GM23338 (cell line): ENCODE data around the gene MRPS22. TPM values are rescaled to one million over a fixed set of nuclear protein-coding genes. Genes with fewer than 3 reads are reported as not detected.

ENCODE experiments used
- ATAC-seq: fragments of 200-7000 bp; cut with Tn5 transposase; 3 replicates; pipeline ENCODE4 v1.9.1; 2020
- DNase-seq: peaks from one replicate; pipeline ENCODE4 v3.0.0-alpha.2; 2015; ENCODE audit warnings: low spot score
- H2AFZ ChIP-seq: fragments of 200-600 bp; sonication (generic); 2 replicates; pipeline ENCODE4 v1.8.0; 2016; ENCODE audit warnings: antibody characterized with exemption, mild to moderate bottlenecking, moderate library complexity
- H3F3A ChIP-seq: fragments of 200-600 bp; sonication (generic); replicated peaks from 2 replicates; pipeline ENCODE4 v1.8.0; 2017; ENCODE audit warnings: antibody characterized with exemption, mixed run types, low read depth
- H3K27ac ChIP-seq: fragments of 200-600 bp; sonication (generic); 2 replicates; pipeline ENCODE4 v1.6.1; 2016; ENCODE audit warnings: low read depth
- H3K27me3 ChIP-seq: fragments of 200-600 bp; sonication (generic); 2 replicates; pipeline ENCODE4 v1.8.0; 2016; ENCODE audit warnings: mild to moderate bottlenecking, mixed run types, moderate library complexity; ENCODE audit not compliant: insufficient read depth
- H3K36me3 ChIP-seq: fragments of 200-600 bp; sonication (generic); 2 replicates; pipeline ENCODE4 v1.8.0; 2016; ENCODE audit warnings: mild to moderate bottlenecking; ENCODE audit not compliant: insufficient read depth
- H3K4me1 ChIP-seq: fragments of 200-600 bp; sonication (generic); 2 replicates; pipeline ENCODE4 v1.8.0; 2016; ENCODE audit warnings: mild to moderate bottlenecking, moderate library complexity; ENCODE audit not compliant: insufficient read depth
- H3K4me2 ChIP-seq: fragments of 200-600 bp; sonication (generic); 2 replicates; pipeline ENCODE4 v1.7.1; 2017; ENCODE audit warnings: mixed run types
- H3K4me3 ChIP-seq: fragments of 200-600 bp; sonication (generic); 2 replicates; pipeline ENCODE4 v1.6.1; 2016; ENCODE audit warnings: mixed run types
- H3K79me2 ChIP-seq: fragments of 200-600 bp; sonication (generic); replicated peaks from 2 replicates; pipeline ENCODE4 v1.8.0; 2017; ENCODE audit warnings: mild to moderate bottlenecking; ENCODE audit not compliant: insufficient read depth
- H3K9me2 ChIP-seq: fragments of 200-600 bp; sonication (generic); 2 replicates; pipeline ENCODE4 v1.8.0; 2017; ENCODE audit not compliant: insufficient read depth
- H4K20me1 ChIP-seq: fragments of 200-600 bp; sonication (generic); replicated peaks from 2 replicates; pipeline ENCODE4 v1.8.0; 2017; ENCODE audit warnings: mild to moderate bottlenecking; ENCODE audit not compliant: insufficient read depth
- H3K27ac Mint-ChIP-seq: 2 replicates; pipeline ENCODE4 v1.8.0; 2020; ENCODE audit warnings: inconsistent platforms, mild to moderate bottlenecking, moderate library complexity, mixed read lengths
- H3K27me3 Mint-ChIP-seq: 3 replicates; pipeline ENCODE4 v1.8.0; 2022; ENCODE audit warnings: low read depth, mild to moderate bottlenecking, moderate library complexity, mixed read lengths, inconsistent platforms; ENCODE audit not compliant: insufficient read depth, poor library complexity
- H3K36me3 Mint-ChIP-seq: 3 replicates; pipeline ENCODE4 v1.8.0; 2021; ENCODE audit warnings: low read depth, mild to moderate bottlenecking, inconsistent platforms, moderate library complexity, mixed read lengths
- H3K4me1 Mint-ChIP-seq: 3 replicates; pipeline ENCODE4 v1.8.0; 2020; ENCODE audit warnings: mild to moderate bottlenecking, inconsistent platforms, mixed read lengths
- H3K4me3 Mint-ChIP-seq: 3 replicates; pipeline ENCODE4 v1.8.0; 2021; ENCODE audit warnings: moderate library complexity, mild to moderate bottlenecking, inconsistent platforms, mixed read lengths
- H3K9me3 Mint-ChIP-seq: 3 replicates; pipeline ENCODE4 v1.8.0; 2020; ENCODE audit warnings: moderate library complexity, mild to moderate bottlenecking, inconsistent platforms, mixed read lengths
- CREB1 ChIP-seq: fragments of 250-450 bp; sonication (Bioruptor Pico); IDR thresholded peaks from 2 replicates; pipeline ENCODE4 v1.5.0; 2020; ENCODE audit warnings: low read depth, mild to moderate bottlenecking, moderate library complexity
- EZH2phosphoT487 ChIP-seq: fragments of 200-600 bp; sonication (generic); IDR thresholded peaks from one replicate; pipeline ENCODE4 v1.8.1; 2018; ENCODE audit warnings: antibody characterized with exemption; ENCODE audit not compliant: unreplicated experiment
- JUNB ChIP-seq: IDR thresholded peaks from one replicate; pipeline ENCODE4 v1.6.1; 2016; ENCODE audit warnings: antibody characterized with exemption; ENCODE audit not compliant: unreplicated experiment
- POLR2AphosphoS5 ChIP-seq: IDR thresholded peaks from 2 replicates; pipeline ENCODE4 v1.6.1; 2016; ENCODE audit warnings: antibody characterized with exemption, low read depth
- REST ChIP-seq: IDR thresholded peaks from one replicate; pipeline ENCODE4 v1.6.1; 2018; ENCODE audit warnings: antibody characterized with exemption; ENCODE audit not compliant: unreplicated experiment
- STAT1 ChIP-seq: IDR thresholded peaks from one replicate; pipeline ENCODE4 v1.6.1; 2016; ENCODE audit warnings: antibody characterized with exemption; ENCODE audit not compliant: unreplicated experiment
- ZNF331 ChIP-seq: fragments of 250-450 bp; sonication (Bioruptor Pico); IDR thresholded peaks from 2 replicates; pipeline ENCODE4 v1.5.0; 2020; ENCODE audit warnings: low read depth, mild to moderate bottlenecking, moderate library complexity
- ZNF462 ChIP-seq: fragments of 250-450 bp; sonication (Bioruptor Pico); IDR thresholded peaks from 2 replicates; pipeline ENCODE4 v1.5.0; 2020; ENCODE audit warnings: mild to moderate bottlenecking, moderate library complexity
- polyA plus RNA-seq: library from polyadenylated mRNA; unstranded; fragments of >200 nt; fragmentation: Nextera tagmentation; extraction: Ambion mirVana; gene quantifications from 2 replicates; pipeline ENCODE4 v1.2.1, GENCODE V29; 2016
- total RNA-seq: library from RNA; depleted of rRNA; stranded (reverse); fragments of >200 nt; shearing (Covaris generic); gene quantifications from 2 replicates; pipeline ENCODE4 v1.2.3, GENCODE V29; 2014
- TF ChIP-seq, protein P1 (sequence below), 2 experiments: fragments of 200-600 bp in 1 of 2; sonication (generic) in 1 of 2; conservative IDR thresholded peaks; 2 replicates each; pipeline versions ENCODE4 v1.5.1 to v1.6.1; 2016 to 2017; ENCODE audit warnings: antibody characterized with exemption in 2 of 2, low read depth in 2 of 2, mild to moderate bottlenecking in 2 of 2, moderate library complexity in 1 of 2

Gene MRPS22
- total and polyA plus RNA-seq, 2 experiments from 2014 or later, result 58.4 to 65.6 TPM

DNA sequence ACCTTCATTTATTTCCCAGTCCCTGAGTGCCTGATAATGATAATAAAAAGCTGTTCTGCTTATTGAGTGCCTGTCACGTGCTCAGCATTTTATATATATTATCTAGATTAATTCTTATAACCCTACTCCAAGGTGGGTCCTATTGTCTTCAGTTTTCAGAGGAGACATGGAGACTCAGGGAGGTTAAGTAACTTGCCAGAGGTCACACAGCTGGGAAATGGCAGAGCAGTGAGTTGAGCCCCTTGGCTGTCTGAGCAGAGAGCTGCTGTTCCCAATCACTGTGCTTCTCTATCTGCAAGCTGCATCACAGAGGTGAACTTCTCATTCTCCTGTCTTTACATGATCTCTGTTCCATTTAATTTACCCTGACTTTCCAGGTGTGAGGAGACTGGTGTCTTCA, 32.3 kb upstream of the MRPS22 start:
- peaks cover 6% of the 10 kb centered on the region for H3K4me1 Mint-ChIP-seq

More for the DNA sequence above, 32.3 kb upstream of the MRPS22 start:
- Histone ChIP-seq H3K4me2 (no peak overlapping the region), H3K27ac (no peak overlapping the region), H3K27me3 (no peaks in the 10 kb centered on the region), H2AFZ (no peak overlapping the region), H3K79me2 (no peaks in the 10 kb centered on the region), H3K4me1 (no peaks in the 10 kb centered on the region; the same call in 1 of the 2 replicates), H3F3A (no peaks in the 10 kb centered on the region), H4K20me1 (no peaks in the 10 kb centered on the region), H3K4me3 (no peak overlapping the region), H3K9me2 (peaks cover 2% of the 10 kb centered on the region; the same call in 1 of the 2 replicates), H3K36me3 (no peaks in the 10 kb centered on the region)
- DNase-seq (no peak), ATAC-seq (no peak)
- Mint-ChIP-seq H3K27me3 (peaks cover 9% of the 10 kb centered on the region), H3K36me3 (no peaks in the 10 kb centered on the region; the same call in 2 of the 3 replicates), H3K4me3 (no peak overlapping the region), H3K9me3 (no peaks in the 10 kb centered on the region), H3K27ac (no peak overlapping the region)
- TF ChIP-seq, protein P1, sequence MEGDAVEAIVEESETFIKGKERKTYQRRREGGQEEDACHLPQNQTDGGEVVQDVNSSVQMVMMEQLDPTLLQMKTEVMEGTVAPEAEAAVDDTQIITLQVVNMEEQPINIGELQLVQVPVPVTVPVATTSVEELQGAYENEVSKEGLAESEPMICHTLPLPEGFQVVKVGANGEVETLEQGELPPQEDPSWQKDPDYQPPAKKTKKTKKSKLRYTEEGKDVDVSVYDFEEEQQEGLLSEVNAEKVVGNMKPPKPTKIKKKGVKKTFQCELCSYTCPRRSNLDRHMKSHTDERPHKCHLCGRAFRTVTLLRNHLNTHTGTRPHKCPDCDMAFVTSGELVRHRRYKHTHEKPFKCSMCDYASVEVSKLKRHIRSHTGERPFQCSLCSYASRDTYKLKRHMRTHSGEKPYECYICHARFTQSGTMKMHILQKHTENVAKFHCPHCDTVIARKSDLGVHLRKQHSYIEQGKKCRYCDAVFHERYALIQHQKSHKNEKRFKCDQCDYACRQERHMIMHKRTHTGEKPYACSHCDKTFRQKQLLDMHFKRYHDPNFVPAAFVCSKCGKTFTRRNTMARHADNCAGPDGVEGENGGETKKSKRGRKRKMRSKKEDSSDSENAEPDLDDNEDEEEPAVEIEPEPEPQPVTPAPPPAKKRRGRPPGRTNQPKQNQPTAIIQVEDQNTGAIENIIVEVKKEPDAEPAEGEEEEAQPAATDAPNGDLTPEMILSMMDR (conservative IDR thresholded peaks at IDR 0.05; ENCODE audit: low read depth in 2 of 2), result no peak
- TF ChIP-seq ZNF462 (CRISPR knock-in tag) (no peak), POLR2AphosphoS5 (no peak), EZH2phosphoT487 (no peak), REST (no peak), CREB1 (CRISPR knock-in tag) (no peak), JUNB (no peak), STAT1 (no peak), ZNF331 (no peak)
